Measurements from ENCODE around the gene PYHIN1.

DNA sequence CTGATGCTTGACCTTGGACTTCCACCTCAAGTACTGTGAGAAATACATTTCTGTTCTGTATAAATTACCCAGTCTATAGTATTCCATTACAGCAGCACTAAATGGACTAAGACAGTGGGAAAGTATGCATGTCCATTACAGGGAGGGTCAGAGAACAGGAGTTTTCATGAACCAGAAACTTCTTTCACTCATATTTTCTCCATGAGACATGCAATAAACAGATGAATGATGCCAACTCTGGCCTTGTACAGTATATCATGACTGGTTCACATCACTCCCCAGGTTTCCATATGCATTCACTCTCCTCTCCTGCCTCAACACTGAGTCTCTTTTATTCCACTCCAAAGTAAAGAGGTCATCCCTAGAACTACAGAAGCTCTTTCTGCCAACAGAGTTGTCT lies 73.8 kb downstream of the PYHIN1 start:
- TF ChIP-seq POLR2A (IDR thresholded peaks at IDR 0.05): no peak
- TF ChIP-seq, protein P1, sequence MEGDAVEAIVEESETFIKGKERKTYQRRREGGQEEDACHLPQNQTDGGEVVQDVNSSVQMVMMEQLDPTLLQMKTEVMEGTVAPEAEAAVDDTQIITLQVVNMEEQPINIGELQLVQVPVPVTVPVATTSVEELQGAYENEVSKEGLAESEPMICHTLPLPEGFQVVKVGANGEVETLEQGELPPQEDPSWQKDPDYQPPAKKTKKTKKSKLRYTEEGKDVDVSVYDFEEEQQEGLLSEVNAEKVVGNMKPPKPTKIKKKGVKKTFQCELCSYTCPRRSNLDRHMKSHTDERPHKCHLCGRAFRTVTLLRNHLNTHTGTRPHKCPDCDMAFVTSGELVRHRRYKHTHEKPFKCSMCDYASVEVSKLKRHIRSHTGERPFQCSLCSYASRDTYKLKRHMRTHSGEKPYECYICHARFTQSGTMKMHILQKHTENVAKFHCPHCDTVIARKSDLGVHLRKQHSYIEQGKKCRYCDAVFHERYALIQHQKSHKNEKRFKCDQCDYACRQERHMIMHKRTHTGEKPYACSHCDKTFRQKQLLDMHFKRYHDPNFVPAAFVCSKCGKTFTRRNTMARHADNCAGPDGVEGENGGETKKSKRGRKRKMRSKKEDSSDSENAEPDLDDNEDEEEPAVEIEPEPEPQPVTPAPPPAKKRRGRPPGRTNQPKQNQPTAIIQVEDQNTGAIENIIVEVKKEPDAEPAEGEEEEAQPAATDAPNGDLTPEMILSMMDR (IDR thresholded peaks at IDR 0.05): no peak
